IMR-90 (cell line): Measurements from ENCODE around the gene CADM1. TPM values are rescaled to one million over a fixed set of nuclear protein-coding genes. Genes with fewer than 3 reads are reported as not detected.

Source experiments
- ATAC-seq: fragments of 200-7000 bp; cut with Tn5 transposase; 2 replicates; pipeline ENCODE4 v1.9.1; 2020; ENCODE audit warnings: low read depth, mild to moderate bottlenecking, moderate library complexity
- BruUV-seq: library from RNA; stranded (reverse); fragments of 400-500 nt; replicated peaks from 2 replicates; lab custom pipeline; 2021; lab: Mats Ljungman, UMichigan
- CTCF ChIA-PET: fragments of 300-600 bp; formaldehyde crosslinking; extraction: SDS; loops from one replicate; lab custom pipeline; 2021; ENCODE audit warnings: antibody characterized with exemption; lab: Yijun Ruan, JAX
- POLR2A ChIA-PET: fragments of 300-600 bp; sonication (Branson Sonifier 250); formaldehyde crosslinking; loops from one replicate; lab custom pipeline; 2022; ENCODE audit warnings: antibody characterized with exemption; ENCODE audit not compliant: unreplicated experiment; lab: Charles Lee
- DNase-seq: peaks from one replicate; pipeline ENCODE4 v3.0.0; 2013
- H2AFZ ChIP-seq: replicated peaks from 2 replicates; pipeline ENCODE3; 2013; ENCODE audit warnings: low read length, mild to moderate bottlenecking; ENCODE audit not compliant: poor library complexity
- H2AK5ac ChIP-seq: 2 replicates; pipeline ENCODE4 v1.6.1; 2013; ENCODE audit warnings: low read depth, low read length, inconsistent platforms
- H2AK9ac ChIP-seq: replicated peaks from 2 replicates; pipeline ENCODE3; 2013; ENCODE audit warnings: mild to moderate bottlenecking, low read depth, low read length, moderate library complexity; ENCODE audit not compliant: poor library complexity
- H2BK120ac ChIP-seq: 2 replicates; pipeline ENCODE4 v1.6.1; 2013; ENCODE audit warnings: low read depth, low read length, inconsistent platforms
- H2BK15ac ChIP-seq: 3 replicates; pipeline ENCODE4 v1.6.1; 2013; ENCODE audit warnings: low read depth, low read length, inconsistent platforms
- H2BK20ac ChIP-seq: 2 replicates; pipeline ENCODE4 v1.6.1; 2013; ENCODE audit warnings: low read depth, mild to moderate bottlenecking, inconsistent platforms, low read length, moderate library complexity
- H2BK5ac ChIP-seq: 2 replicates; pipeline ENCODE4 v1.6.1; 2013; ENCODE audit warnings: mild to moderate bottlenecking, low read depth, low read length, inconsistent platforms; ENCODE audit not compliant: poor library complexity, severe bottlenecking
- H3K14ac ChIP-seq: replicated peaks from 2 replicates; pipeline ENCODE4 v1.6.1; 2013; ENCODE audit warnings: low read depth, low read length, inconsistent platforms
- H3K18ac ChIP-seq: 2 replicates; pipeline ENCODE4 v1.6.1; 2013; ENCODE audit warnings: low read depth, low read length, control low read depth
- H3K23ac ChIP-seq: 2 replicates; pipeline ENCODE4 v1.6.1; 2013; ENCODE audit warnings: low read depth, low read length, inconsistent platforms
- H3K27ac ChIP-seq: 2 replicates; pipeline ENCODE4 v1.5.1; 2013; ENCODE audit warnings: mild to moderate bottlenecking, control low read depth, low read length; ENCODE audit not compliant: insufficient read depth
- H3K27me3 ChIP-seq: 2 replicates; pipeline ENCODE4 v1.6.1; 2013; ENCODE audit warnings: low read length; ENCODE audit not compliant: control insufficient read depth, insufficient read depth
- H3K36me3 ChIP-seq: 2 replicates; pipeline ENCODE4 v1.6.1; 2013; ENCODE audit warnings: low read length, mixed read lengths; ENCODE audit not compliant: control insufficient read depth, insufficient read depth
- H3K4ac ChIP-seq: 2 replicates; pipeline ENCODE4 v1.6.1; 2013; ENCODE audit warnings: low read depth, low read length, inconsistent platforms
- H3K4me1 ChIP-seq: 2 replicates; pipeline ENCODE4 v1.6.1; 2013; ENCODE audit warnings: low read length, mixed read lengths; ENCODE audit not compliant: control insufficient read depth, insufficient read depth
- H3K4me2 ChIP-seq: 2 replicates; pipeline ENCODE4 v1.6.1; 2013; ENCODE audit warnings: low read depth, mild to moderate bottlenecking, control low read depth, low read length, moderate library complexity
- H3K4me3 ChIP-seq: 2 replicates; pipeline ENCODE4 v1.5.1; 2013; ENCODE audit warnings: low read depth, mild to moderate bottlenecking, control low read depth, low read length, moderate library complexity; ENCODE audit not compliant: insufficient read depth
- H3K56ac ChIP-seq: 2 replicates; pipeline ENCODE4 v1.6.1; 2013; ENCODE audit warnings: low read length, inconsistent platforms; ENCODE audit not compliant: insufficient read depth; ENCODE audit errors: extremely low read depth
- H3K79me1 ChIP-seq, 2 experiments: 2 replicates each; pipeline ENCODE4 v1.6.1; 2013; ENCODE audit warnings: low read length in 2 of 2, inconsistent platforms in 1 of 2, low read depth in 1 of 2
- H3K9ac ChIP-seq: 2 replicates; pipeline ENCODE4 v1.6.1; 2013; ENCODE audit warnings: low read depth, low read length, control low read depth
- H3K9me1 ChIP-seq: 2 replicates; pipeline ENCODE4 v1.6.1; 2013; ENCODE audit warnings: low read length, inconsistent platforms; ENCODE audit not compliant: insufficient read depth
- H3K9me3 ChIP-seq: 2 replicates; pipeline ENCODE4 v1.6.1; 2013; ENCODE audit warnings: low read length; ENCODE audit not compliant: control insufficient read depth, insufficient read depth
- H4K20me1 ChIP-seq: 2 replicates; pipeline ENCODE4 v1.6.1; 2013; ENCODE audit warnings: low read length, inconsistent platforms; ENCODE audit not compliant: insufficient read depth
- H4K5ac ChIP-seq: 2 replicates; pipeline ENCODE4 v1.6.1; 2013; ENCODE audit warnings: mild to moderate bottlenecking, low read depth, low read length, control low read depth
- H4K8ac ChIP-seq, 2 experiments: 2 replicates each; pipeline ENCODE4 v1.6.1; 2013; ENCODE audit warnings: low read depth in 2 of 2, low read length in 2 of 2, control low read depth in 1 of 2, inconsistent platforms in 1 of 2
- H4K91ac ChIP-seq: 2 replicates; pipeline ENCODE4 v1.6.1; 2013; ENCODE audit warnings: low read depth, low read length, inconsistent platforms; ENCODE audit not compliant: insufficient read depth
- FOS ChIP-seq: fragments of 150-350 bp; IDR thresholded peaks from 2 replicates; pipeline ENCODE4 v1.6.1; 2016; ENCODE audit warnings: low read depth, low read length
- MAZ ChIP-seq: IDR thresholded peaks from 2 replicates; pipeline ENCODE4 v1.6.1; 2012; ENCODE audit warnings: low read depth, mild to moderate bottlenecking, low read length, improper control_type of control experiment, moderate library complexity, borderline replicate concordance
- NFE2L2 ChIP-seq: fragments of 150-350 bp; IDR thresholded peaks from 2 replicates; pipeline ENCODE4 v1.6.1; 2016; ENCODE audit warnings: low read depth, mild to moderate bottlenecking, low read length
- POLR2A ChIP-seq: IDR thresholded peaks from 2 replicates; pipeline ENCODE4 v1.6.1; 2012; ENCODE audit warnings: mild to moderate bottlenecking, low read depth, low read length
- RAD21 ChIP-seq: IDR thresholded peaks from 2 replicates; pipeline ENCODE4 v1.6.1; 2012; ENCODE audit warnings: low read length, improper control_type of control experiment
- RCOR1 ChIP-seq: IDR thresholded peaks from 2 replicates; pipeline ENCODE4 v1.6.1; 2012; ENCODE audit warnings: mild to moderate bottlenecking, low read length, improper control_type of control experiment; ENCODE audit not compliant: insufficient replicate concordance
- SMC3 ChIP-seq: fragments of 150-350 bp; IDR thresholded peaks from 2 replicates; pipeline ENCODE4 v1.6.1; 2016; ENCODE audit warnings: low read depth, mild to moderate bottlenecking, antibody characterized with exemption, low read length, moderate library complexity
- USF2 ChIP-seq: fragments of 150-350 bp; IDR thresholded peaks from 2 replicates; pipeline ENCODE4 v1.6.1; 2017; ENCODE audit warnings: mild to moderate bottlenecking, antibody characterized with exemption, low read length, low read depth
- WGBS, 2 experiments: methylation state at CpG; one replicate each; pipeline versions ENCODE4 v1.1.5 to v1.1.7; 2013; ENCODE audit warnings: missing lambda C conversion rate in 2 of 2; ENCODE audit not compliant: insufficient read length in 1 of 2; ENCODE audit errors: extremely low coverage in 2 of 2; 5-methylcytosine and 5-hydroxymethylcytosine counted together
- dilution Hi-C: fragments of 300-500 bp; cut with HindIII; formaldehyde crosslinking; loops from one replicate; pipeline ENCODE4 v1.14.3; 2018; ENCODE audit warnings: low sequenced_read_pairs; ENCODE audit not compliant: unreplicated experiment
- in situ Hi-C: fragments of 300-500 bp; cut with MboI; formaldehyde crosslinking; loops from 3 replicates; pipeline ENCODE4 v1.14.3; 2019; ENCODE audit warnings: low sequenced_read_pairs, inconsistent platforms, mixed read lengths
- intact Hi-C: fragments of 100-400 bp; cut with micrococcal nuclease; formaldehyde crosslinking; loops from 2 replicates; pipeline ENCODE4 v1.10.0; 2022
- polyA plus RNA-seq, 3 experiments: library from polyadenylated mRNA; depleted of rRNA; stranded (reverse); fragments of >200 nt; gene quantifications; 2 replicates each; pipeline ENCODE4 v1.2.3, GENCODE V29; 2012; ENCODE audit warnings: low replicate concordance in 1 of 3
- total RNA-seq: library from RNA; depleted of rRNA; stranded (reverse); fragments of >200 nt; gene quantifications from 2 replicates; pipeline ENCODE4 v1.2.3, GENCODE V29; 2012
- TF ChIP-seq, protein P1 (sequence below): fragments of 150-350 bp; IDR thresholded peaks from 2 replicates; pipeline ENCODE4 v1.6.1; 2016; ENCODE audit warnings: low read depth, mild to moderate bottlenecking, low read length, moderate library complexity, borderline replicate concordance

The CADM1 gene
- total and polyA plus RNA-seq, 2 of the 4 experiments (the other 2 are of a cell fraction): 28.8 to 77.1 TPM

DNA sequence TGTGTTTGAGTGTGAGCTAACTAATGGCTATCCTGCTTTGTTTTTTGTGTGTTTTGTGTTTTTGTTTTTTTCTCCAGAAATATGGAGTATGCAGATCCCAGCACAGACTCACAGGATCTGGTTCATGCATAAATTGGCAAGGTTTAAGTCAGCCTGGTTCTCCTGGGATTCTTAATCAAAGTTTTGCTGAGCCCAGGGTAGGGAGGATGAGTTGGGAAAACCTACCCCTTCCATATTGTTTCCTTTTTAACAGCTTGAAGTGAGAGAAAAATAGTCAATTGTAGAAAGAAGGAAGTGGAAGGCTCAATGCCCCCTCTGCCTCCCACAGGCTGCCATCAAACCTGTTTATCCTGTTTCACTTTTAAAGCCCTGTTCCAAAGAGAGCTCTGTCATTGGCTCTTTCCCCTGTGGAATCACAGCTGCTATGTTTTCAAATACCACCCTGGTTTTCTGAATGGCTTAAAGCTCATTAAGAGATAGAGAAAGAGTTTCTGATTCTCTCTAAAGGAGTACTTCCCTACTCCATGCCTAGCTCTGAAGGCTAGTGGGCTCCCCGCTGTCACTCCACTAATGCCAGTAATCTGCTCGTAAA is 23.4 kb upstream of the CADM1 start:
- intact Hi-C loops (no loop called here), dilution Hi-C loops (no loop called here), in situ Hi-C loops (no loop called here)
- Histone ChIP-seq H3K23ac (no peak overlapping the region), H3K18ac (no peak overlapping the region), H3K4ac (no peak overlapping the region), H3K56ac (no peak overlapping the region), H2AK5ac (no peak overlapping the region), H4K5ac (no peak overlapping the region), H3K4me3 (no peak overlapping the region), H2BK120ac (no peak overlapping the region), H3K4me1 (no peaks in the 10 kb centered on the region), H3K9me3 (0 out of 2 replicates have a peak, but pooled peaks cover 2% of the 10 kb centered on the region), H2BK20ac (no peak overlapping the region), H2AK9ac (no peak overlapping the region), H3K79me1 (no peaks in the 10 kb centered on the region), H2BK5ac (no peak overlapping the region), H4K8ac (no peak overlapping the region), H2AFZ (no peak overlapping the region), H4K20me1 (no peaks in the 10 kb centered on the region), H4K91ac (no peak overlapping the region), H3K9ac (no peak overlapping the region), H3K14ac (no peak overlapping the region), H2BK15ac (no peak overlapping the region), H3K36me3 (no peaks in the 10 kb centered on the region), H3K27me3 (peaks cover 24% of the 10 kb centered on the region), H3K9me1 (no peaks in the 10 kb centered on the region), H3K4me2 (no peak overlapping the region), H3K27ac (no peak overlapping the region)
- TF ChIP-seq FOS (no peak), NFE2L2 (no peak), RAD21 (no peak), RCOR1 (no peak), USF2 (no peak), MAZ (no peak), SMC3 (no peak), POLR2A (no peak)
- TF ChIP-seq, protein P1, sequence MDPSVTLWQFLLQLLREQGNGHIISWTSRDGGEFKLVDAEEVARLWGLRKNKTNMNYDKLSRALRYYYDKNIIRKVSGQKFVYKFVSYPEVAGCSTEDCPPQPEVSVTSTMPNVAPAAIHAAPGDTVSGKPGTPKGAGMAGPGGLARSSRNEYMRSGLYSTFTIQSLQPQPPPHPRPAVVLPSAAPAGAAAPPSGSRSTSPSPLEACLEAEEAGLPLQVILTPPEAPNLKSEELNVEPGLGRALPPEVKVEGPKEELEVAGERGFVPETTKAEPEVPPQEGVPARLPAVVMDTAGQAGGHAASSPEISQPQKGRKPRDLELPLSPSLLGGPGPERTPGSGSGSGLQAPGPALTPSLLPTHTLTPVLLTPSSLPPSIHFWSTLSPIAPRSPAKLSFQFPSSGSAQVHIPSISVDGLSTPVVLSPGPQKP: no peak
- POLR2A ChIA-PET: no interaction called here
- no TSS peak for BruUV-seq
- DNase-seq (no peak), ATAC-seq (no peak)
- WGBS, 2 experiments: no CpG with 5 or more reads among the region's 2 CpGs
- CTCF ChIA-PET: no interaction called here
